GM23248 (cell line): ENCODE data around the gene WDR72. TPM values are rescaled to one million over a fixed set of nuclear protein-coding genes. Genes with fewer than 3 reads are reported as not detected.

Experiments used
- DNase-seq: peaks from one replicate; pipeline ENCODE4 v3.0.0-alpha.2; 2015
- H2AFZ ChIP-seq: fragments of 200-600 bp; sonication (generic); 2 replicates; pipeline ENCODE4 v1.6.1; 2016; ENCODE audit warnings: antibody characterized with exemption
- H3F3A ChIP-seq: fragments of 200-600 bp; sonication (generic); 2 replicates; pipeline ENCODE4 v1.6.1; 2016; ENCODE audit warnings: mild to moderate bottlenecking, antibody characterized with exemption, mixed run types; ENCODE audit not compliant: insufficient read depth
- H3K27ac ChIP-seq: fragments of 200-600 bp; sonication (generic); 2 replicates; pipeline ENCODE4 v1.5.1; 2016; ENCODE audit warnings: mild to moderate bottlenecking
- H3K27me3 ChIP-seq: fragments of 200-600 bp; sonication (generic); replicated peaks from 2 replicates; pipeline ENCODE4 v1.6.1; 2016; ENCODE audit warnings: mild to moderate bottlenecking; ENCODE audit not compliant: insufficient read depth
- H3K36me3 ChIP-seq: fragments of 200-600 bp; sonication (generic); 2 replicates; pipeline ENCODE4 v1.6.1; 2016; ENCODE audit warnings: low read depth, mild to moderate bottlenecking
- H3K4me1 ChIP-seq: fragments of 200-600 bp; sonication (generic); 2 replicates; pipeline ENCODE4 v1.6.1; 2016; ENCODE audit warnings: mild to moderate bottlenecking; ENCODE audit not compliant: insufficient read depth
- H3K4me2 ChIP-seq: fragments of 200-600 bp; sonication (generic); one replicate; pipeline ENCODE4 v1.6.1; 2016; ENCODE audit warnings: mild to moderate bottlenecking; ENCODE audit not compliant: unreplicated experiment
- H3K4me3 ChIP-seq: fragments of 200-600 bp; sonication (generic); 2 replicates; pipeline ENCODE4 v1.5.1; 2016; ENCODE audit warnings: mild to moderate bottlenecking
- H3K79me2 ChIP-seq: fragments of 200-600 bp; sonication (generic); 2 replicates; pipeline ENCODE4 v1.6.1; 2016; ENCODE audit warnings: mild to moderate bottlenecking; ENCODE audit not compliant: insufficient read depth
- H3K9ac ChIP-seq: fragments of 200-600 bp; sonication (generic); 2 replicates; pipeline ENCODE4 v1.6.1; 2016; ENCODE audit warnings: mild to moderate bottlenecking
- H3K9me2 ChIP-seq: fragments of 200-600 bp; sonication (generic); 2 replicates; pipeline ENCODE4 v1.6.1; 2016; ENCODE audit warnings: mixed run types, mild to moderate bottlenecking, moderate library complexity; ENCODE audit not compliant: insufficient read depth
- H3K9me3 ChIP-seq: fragments of 200-600 bp; sonication (generic); one replicate; pipeline ENCODE4 v1.6.1; 2017; ENCODE audit warnings: low read depth
- H4K20me1 ChIP-seq: fragments of 200-600 bp; sonication (generic); 2 replicates; pipeline ENCODE4 v1.6.0; 2016; ENCODE audit not compliant: insufficient read depth
- EZH2 ChIP-seq: fragments of 200-600 bp; sonication (generic); IDR thresholded peaks from 2 replicates; pipeline ENCODE4 v1.6.1; 2018; ENCODE audit warnings: antibody characterized with exemption, mild to moderate bottlenecking; ENCODE audit not compliant: insufficient read depth, poor library complexity, severe bottlenecking
- EZH2phosphoT487 ChIP-seq: fragments of 200-600 bp; sonication (generic); IDR thresholded peaks from 2 replicates; pipeline ENCODE4 v1.6.1; 2018; ENCODE audit warnings: antibody characterized with exemption, moderate library complexity, mild to moderate bottlenecking, low read depth; ENCODE audit not compliant: insufficient read depth
- WGBS, 2 experiments: methylation state at CpG; one replicate each; pipeline ENCODE4 v1.1.6; 2015 to 2017; ENCODE audit warnings: low lambda C conversion rate in 2 of 2, low coverage in 1 of 2; ENCODE audit errors: missing lambda C conversion rate in 2 of 2; 5-methylcytosine and 5-hydroxymethylcytosine counted together
- in situ Hi-C: fragments of 300-500 bp; cut with MboI; formaldehyde crosslinking; loops from 2 replicates; pipeline ENCODE4 v1.15.0; 2020
- polyA plus RNA-seq: library from polyadenylated mRNA; unstranded; fragments of >200 nt; fragmentation: Nextera tagmentation; extraction: Ambion mirVana; gene quantifications from 2 replicates; pipeline ENCODE4 v1.2.1, GENCODE V29; 2016
- total RNA-seq: library from RNA; depleted of rRNA; stranded (reverse); fragments of >200 nt; shearing (Covaris generic); gene quantifications from 2 replicates; pipeline ENCODE4 v1.2.3, GENCODE V29; 2014

Gene WDR72
- total and polyA plus RNA-seq, 2 experiments from 2014 or later = not detected

DNA sequence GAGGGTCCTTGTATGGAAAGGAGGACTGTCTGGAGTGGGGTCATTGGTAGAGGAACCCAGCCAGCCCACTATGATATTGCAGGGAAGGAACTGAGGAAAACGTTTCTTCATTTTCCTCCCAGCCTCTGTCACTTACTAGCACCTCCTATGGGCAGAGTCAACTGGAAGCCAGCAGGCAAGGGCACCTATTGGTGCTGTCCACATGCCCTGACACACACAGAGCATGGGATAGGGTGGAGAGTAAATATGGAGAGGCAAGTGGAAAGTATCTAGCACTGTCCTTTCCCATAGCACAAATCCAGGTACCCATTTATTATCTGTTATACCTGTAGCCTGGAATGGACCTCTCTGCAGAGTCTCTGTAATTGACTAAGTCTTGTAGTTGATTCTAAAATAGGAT lies 285.6 kb downstream of the WDR72 start:
- H4K20me1 ChIP-seq = no peaks in the 10 kb centered on the region
- H3K9ac ChIP-seq = no peak overlapping the region
- H3K9me2 ChIP-seq = no peaks in the 10 kb centered on the region
- no peaks in the 10 kb centered on the region for H3K36me3 ChIP-seq
- WGBS, 2 experiments = 0 to 10% methylated on average over 1 of the region's 1 CpG
- H3K9me3 ChIP-seq = no peaks in the 10 kb centered on the region
- H2AFZ ChIP-seq = no peak overlapping the region
- no peak overlapping the region for H3K27ac ChIP-seq
- H3K4me3 ChIP-seq = no peak overlapping the region
- H3F3A ChIP-seq = no peaks in the 10 kb centered on the region
- TF ChIP-seq EZH2phosphoT487 (no peak), EZH2 (no peak)
- H3K4me1 ChIP-seq = no peaks in the 10 kb centered on the region
- DNase-seq = no peak
- in situ Hi-C loops = no loop called here
- H3K27me3 ChIP-seq = no peaks in the 10 kb centered on the region
- H3K4me2 ChIP-seq = no peak overlapping the region
- H3K79me2 ChIP-seq = no peaks in the 10 kb centered on the region

GRCh38 chr15:53473435-53473834 lies 286.0 kb downstream of the WDR72 start:
- no peak for DNase-seq
- no peak overlapping the region for H3K9ac ChIP-seq
- H3K4me3 ChIP-seq = no peak overlapping the region
- 13 to 17% methylated on average over 4 of the region's 4 CpGs for WGBS, 2 experiments
- H3K4me2 ChIP-seq = no peak overlapping the region
- no peaks in the 10 kb centered on the region for H3K4me1 ChIP-seq
- no peaks in the 10 kb centered on the region for H3K27me3 ChIP-seq
- H3K27ac ChIP-seq = no peak overlapping the region
- TF ChIP-seq EZH2phosphoT487 (no peak), EZH2 (no peak)
- no peaks in the 10 kb centered on the region for H3K36me3 ChIP-seq
- H4K20me1 ChIP-seq = no peaks in the 10 kb centered on the region
- no peak overlapping the region for H2AFZ ChIP-seq
- no peaks in the 10 kb centered on the region for H3F3A ChIP-seq
- no peaks in the 10 kb centered on the region for H3K9me3 ChIP-seq
- no peaks in the 10 kb centered on the region for H3K9me2 ChIP-seq
- in situ Hi-C loops = no loop called here
- H3K79me2 ChIP-seq = no peaks in the 10 kb centered on the region

GRCh38 chr15:53472883-53473282 lies 286.6 kb downstream of the WDR72 start:
- Histone ChIP-seq H2AFZ (no peak overlapping the region), H3K9me3 (no peaks in the 10 kb centered on the region), H3K9ac (no peak overlapping the region), H3K4me3 (no peak overlapping the region), H3K9me2 (no peaks in the 10 kb centered on the region), H3K27me3 (no peaks in the 10 kb centered on the region), H3K4me2 (no peak overlapping the region), H3K4me1 (no peaks in the 10 kb centered on the region), H4K20me1 (no peaks in the 10 kb centered on the region), H3K27ac (no peak overlapping the region), H3K79me2 (no peaks in the 10 kb centered on the region), H3K36me3 (no peaks in the 10 kb centered on the region), H3F3A (no peaks in the 10 kb centered on the region)
- WGBS, 2 experiments = 0 to 3% methylated on average over 5 of the region's 5 CpGs
- no peak for DNase-seq
- in situ Hi-C loops = no loop called here
- TF ChIP-seq EZH2phosphoT487 (no peak), EZH2 (no peak)

GRCh38 chr15:53472210-53472609 lies 287.3 kb downstream of the WDR72 start:
- Histone ChIP-seq H3K27ac (no peak overlapping the region), H3K36me3 (no peaks in the 10 kb centered on the region), H3K4me3 (no peak overlapping the region), H3K4me2 (no peak overlapping the region), H3K4me1 (no peaks in the 10 kb centered on the region), H2AFZ (no peak overlapping the region), H3F3A (no peaks in the 10 kb centered on the region), H3K27me3 (no peaks in the 10 kb centered on the region), H3K9me3 (no peaks in the 10 kb centered on the region), H4K20me1 (no peaks in the 10 kb centered on the region), H3K9me2 (no peaks in the 10 kb centered on the region), H3K79me2 (no peaks in the 10 kb centered on the region), H3K9ac (no peak overlapping the region)
- DNase-seq = no peak
- TF ChIP-seq EZH2 (no peak), EZH2phosphoT487 (no peak)
- in situ Hi-C loops = no loop called here
- 7 to 11% methylated on average over 3 of the region's 3 CpGs for WGBS, 2 experiments

DNA sequence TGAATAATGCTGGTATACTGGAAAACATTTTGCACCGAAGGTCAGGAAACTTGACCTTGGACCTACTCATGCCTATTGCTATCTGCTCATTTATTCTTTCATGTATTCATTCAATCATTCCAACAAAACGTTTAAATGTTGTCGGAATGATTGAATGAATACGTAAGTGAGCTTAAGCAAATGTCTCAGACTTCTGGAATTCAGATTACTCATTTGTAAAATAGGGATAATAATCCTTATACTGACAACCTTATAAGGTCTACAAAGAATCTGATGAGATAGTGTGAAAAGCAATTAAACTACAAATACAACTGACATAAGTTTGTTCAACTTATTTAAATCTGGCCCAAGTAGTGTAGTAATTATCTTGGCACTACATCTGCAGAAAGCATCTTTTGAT lies 288.7 kb downstream of the WDR72 start:
- no peaks in the 10 kb centered on the region for H3K36me3 ChIP-seq
- H3K9me2 ChIP-seq = no peaks in the 10 kb centered on the region
- no peak overlapping the region for H3K27ac ChIP-seq
- H3K79me2 ChIP-seq = no peaks in the 10 kb centered on the region
- no peak overlapping the region for H2AFZ ChIP-seq
- no peak overlapping the region for H3K9ac ChIP-seq
- H3K9me3 ChIP-seq = no peaks in the 10 kb centered on the region
- H3K4me3 ChIP-seq = no peak overlapping the region
- WGBS, 2 experiments = 4 to 5% methylated on average over 4 of the region's 4 CpGs
- TF ChIP-seq EZH2 (no peak), EZH2phosphoT487 (no peak)
- in situ Hi-C loops = no loop called here
- no peaks in the 10 kb centered on the region for H3K4me1 ChIP-seq
- no peak for DNase-seq
- no peaks in the 10 kb centered on the region for H4K20me1 ChIP-seq
- no peaks in the 10 kb centered on the region for H3K27me3 ChIP-seq
- H3F3A ChIP-seq = no peaks in the 10 kb centered on the region
- H3K4me2 ChIP-seq = no peak overlapping the region
